GM21619 (cell line): ENCODE results near the gene CSGALNACT2.
"Not testable (repeated sequence)": the region's sequence is repeated elsewhere in the genome, so short reads cannot be mapped to it uniquely, and the experiment has no call there.

ENCODE experiments used
- ATAC-seq: cut with Tn5 transposase; IDR thresholded peaks from one replicate; pipeline ENCODE4 v1.9.1; 2021; ENCODE audit not compliant: unreplicated experiment

Gene CSGALNACT2

DNA sequence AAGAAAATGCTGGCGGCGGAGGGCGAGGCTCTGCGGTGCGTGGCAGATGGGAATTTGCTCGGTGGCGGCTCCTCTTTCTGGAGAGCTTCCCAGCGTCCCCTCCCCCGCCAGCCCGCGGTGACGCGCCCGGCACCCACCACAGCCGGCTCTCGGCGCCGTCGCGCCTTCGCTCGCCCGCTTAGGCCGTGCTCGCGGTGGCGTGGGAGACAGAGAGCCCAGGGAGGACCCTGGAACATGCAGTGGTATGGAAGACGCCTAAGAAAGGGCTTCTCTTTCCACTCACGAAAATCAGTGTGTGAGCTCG, 576 bp upstream of the CSGALNACT2 start:
- ATAC-seq: peak; percentile 17

DNA sequence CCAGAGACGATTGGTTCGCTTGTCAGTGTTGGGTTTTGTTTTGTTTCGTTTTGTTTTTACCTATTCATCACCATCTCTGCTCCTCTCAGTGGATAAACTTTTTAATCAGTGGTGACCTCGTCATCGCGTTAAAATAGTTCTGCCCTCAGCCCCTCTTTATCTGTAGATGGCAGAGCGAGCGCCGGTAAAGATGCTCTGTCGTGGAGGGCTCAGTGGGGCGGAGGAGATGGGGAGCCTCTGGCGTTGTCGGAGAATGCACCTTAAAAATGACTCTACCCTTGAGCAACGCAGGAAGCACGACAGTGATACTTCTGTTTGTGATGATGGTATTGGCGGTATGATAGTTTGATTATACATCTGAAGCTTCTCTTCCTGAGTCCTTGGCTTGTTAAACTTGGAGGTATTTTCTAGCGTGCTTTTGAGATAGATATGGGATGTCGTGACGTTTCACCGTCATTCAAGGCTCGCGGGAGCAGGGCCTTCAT, 554 bp downstream of the CSGALNACT2 start:
- ATAC-seq: peak; percentile 31

DNA sequence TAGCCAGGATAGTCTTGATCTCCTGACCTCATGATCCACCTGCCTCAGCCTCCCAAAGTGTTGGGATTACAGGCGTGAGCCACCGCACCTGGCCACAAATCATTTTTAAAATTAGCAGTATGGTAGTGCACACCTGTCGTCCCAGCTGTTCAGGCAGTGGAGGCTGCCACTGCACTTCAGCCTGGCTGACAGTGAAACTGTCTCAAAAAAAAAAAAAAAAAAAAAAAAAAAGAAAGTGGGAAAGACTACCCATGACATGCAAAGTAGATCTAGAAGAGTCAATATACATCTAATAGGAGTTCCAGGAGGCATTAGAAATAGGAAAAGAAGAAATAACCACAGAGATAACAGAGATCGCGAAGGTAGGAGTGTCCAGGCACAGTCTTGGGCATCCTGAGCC, 3.2 kb downstream of the CSGALNACT2 start:
- no peak for ATAC-seq

DNA sequence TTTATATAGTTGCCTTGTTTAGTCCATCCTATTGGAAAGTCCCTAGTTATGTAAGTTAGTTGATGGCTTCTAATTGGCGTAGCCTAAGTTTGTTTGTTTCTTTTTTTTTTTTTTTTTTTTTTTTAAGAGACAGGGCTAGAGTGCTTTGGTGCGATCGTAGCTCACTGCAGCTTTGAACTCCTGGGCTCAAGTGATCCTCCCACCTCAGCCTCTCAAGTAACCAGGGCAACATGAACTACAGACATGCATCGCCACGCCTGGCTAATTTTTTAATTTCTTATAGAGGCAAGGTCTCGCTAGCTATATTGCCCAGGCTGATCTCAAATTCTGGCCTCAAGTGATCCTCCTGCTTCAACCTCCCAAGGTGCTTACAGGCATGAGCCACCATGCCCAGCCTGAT, 7.1 kb downstream of the CSGALNACT2 start:
- ATAC-seq: no peak

DNA sequence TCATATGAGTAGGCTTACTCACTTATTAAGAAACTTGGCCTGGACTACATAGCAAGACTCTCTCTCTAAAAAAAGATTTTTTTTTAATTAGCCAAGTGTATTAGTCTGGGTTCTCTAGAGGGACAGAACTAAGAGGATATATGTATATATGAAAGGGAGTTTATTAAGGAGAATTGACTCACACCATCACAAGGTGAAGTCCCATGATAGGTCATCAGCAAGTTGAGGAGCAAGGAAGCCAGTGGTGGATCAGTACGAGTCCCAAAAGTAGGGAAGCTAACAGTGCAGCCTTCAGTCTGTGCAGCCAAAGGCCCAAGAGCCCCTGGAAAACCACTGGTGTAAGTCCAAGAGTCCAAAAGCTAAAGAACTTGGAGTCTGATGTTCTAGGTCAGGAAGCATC, 7.7 kb downstream of the CSGALNACT2 start:
- not testable (repeated sequence) for ATAC-seq

DNA sequence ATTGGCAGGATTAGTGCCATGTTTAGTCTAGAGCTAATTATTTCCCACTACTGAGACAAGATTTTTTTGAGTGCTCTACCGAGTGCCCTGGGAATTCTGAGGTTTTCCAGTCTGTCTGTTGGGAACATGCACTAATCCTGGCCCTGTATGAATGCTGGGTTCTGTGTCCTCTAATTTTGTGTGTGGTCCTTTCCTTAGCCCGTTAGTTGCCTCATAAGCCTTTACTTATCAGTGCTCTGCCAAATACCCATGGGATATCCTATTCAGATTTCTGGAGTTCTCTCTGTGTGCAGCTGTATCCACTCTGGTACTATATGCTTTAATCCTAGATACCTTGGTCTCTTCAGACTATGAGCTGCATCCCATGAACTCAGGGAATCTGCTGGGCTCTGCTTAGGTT, 13.1 kb downstream of the CSGALNACT2 start:
- ATAC-seq: no peak

DNA sequence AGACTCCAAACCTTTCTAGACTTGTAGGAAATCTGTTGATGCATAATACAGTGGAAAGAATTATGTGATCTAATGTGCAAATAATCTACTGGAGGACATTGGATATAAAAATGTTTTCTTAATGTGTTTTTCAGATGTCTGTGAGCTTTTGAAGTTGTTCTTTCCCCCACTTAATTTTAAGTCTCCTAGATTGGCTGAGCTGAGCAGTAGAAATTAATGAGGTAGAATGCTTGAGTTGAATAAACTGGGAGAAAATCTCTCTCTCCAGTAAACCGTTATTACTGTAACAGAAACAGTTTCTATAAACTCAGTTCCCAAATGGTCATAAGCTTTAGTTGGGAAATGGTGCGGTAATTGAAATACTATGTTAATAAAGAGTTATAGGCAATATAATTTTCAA, 15.7 kb downstream of the CSGALNACT2 start:
- ATAC-seq: no peak

DNA sequence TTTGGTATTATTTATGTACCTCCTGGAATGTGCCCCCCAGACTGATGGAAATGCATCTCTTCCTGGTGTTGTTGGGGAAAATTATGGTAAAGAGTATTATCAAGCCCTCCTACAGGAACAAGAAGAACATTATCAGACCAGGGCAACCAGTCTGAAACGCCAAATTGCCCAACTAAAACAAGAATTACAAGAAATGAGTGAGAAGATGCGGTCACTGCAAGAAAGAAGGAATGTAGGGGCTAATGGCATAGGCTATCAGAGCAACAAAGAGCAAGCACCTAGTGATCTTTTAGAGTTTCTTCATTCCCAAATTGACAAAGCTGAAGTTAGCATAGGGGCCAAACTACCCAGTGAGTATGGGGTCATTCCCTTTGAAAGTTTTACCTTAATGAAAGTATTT, 17.0 kb downstream of the CSGALNACT2 start:
- no peak for ATAC-seq

DNA sequence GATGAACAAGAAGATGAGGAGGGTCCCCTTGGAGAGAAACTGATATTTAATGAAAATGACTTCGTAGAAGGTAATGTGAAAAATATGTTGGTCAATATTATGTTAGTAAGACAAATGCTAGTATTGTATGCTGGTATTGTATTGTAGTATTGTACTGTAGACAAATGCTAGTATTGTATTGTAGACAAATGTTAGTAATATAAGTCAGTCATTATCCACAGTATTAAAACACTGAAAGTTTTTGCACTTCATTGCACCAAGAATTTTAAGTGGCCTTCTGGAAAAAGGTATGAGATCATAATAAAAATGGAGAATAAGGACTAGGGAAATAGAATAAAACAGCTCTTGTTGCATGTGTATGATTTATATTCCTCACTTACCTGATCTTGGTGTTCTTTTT, 17.5 kb downstream of the CSGALNACT2 start:
- ATAC-seq: no peak

DNA sequence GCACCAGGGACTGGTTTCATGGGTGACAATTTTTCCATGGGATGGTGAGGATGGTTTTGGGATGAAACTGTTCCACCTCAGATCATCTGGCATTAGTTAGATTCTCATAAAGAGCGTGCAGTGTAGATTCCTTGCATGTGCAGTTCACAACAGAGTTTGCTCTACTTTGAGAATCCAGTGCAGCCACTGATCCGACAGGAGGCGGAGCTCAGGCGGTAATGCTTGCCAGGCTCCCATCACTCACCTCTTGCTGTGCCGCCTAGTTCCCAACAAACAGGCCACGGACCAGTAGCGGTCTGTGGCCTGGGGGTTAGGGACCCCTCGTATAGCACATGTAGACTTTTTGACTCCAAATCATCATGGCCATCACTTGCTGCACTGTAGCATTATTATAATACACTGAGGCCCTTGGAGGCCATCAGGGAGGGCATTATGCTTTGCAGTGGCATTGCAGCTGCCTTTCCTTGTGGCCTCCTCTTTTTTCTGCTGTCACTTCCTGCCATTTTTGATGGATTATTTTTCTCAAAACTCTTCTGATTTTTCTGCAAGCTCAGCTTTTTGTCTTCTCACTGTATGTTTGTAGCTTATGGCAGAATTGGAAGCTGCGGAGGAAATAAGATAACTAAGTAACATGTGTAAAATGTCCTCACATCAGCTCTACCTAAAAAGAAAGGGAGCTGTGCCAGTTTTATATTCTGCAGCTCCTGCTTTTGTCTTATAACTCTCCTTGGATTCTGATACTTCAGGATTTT, 18.5 kb downstream of the CSGALNACT2 start:
- no peak for ATAC-seq

DNA sequence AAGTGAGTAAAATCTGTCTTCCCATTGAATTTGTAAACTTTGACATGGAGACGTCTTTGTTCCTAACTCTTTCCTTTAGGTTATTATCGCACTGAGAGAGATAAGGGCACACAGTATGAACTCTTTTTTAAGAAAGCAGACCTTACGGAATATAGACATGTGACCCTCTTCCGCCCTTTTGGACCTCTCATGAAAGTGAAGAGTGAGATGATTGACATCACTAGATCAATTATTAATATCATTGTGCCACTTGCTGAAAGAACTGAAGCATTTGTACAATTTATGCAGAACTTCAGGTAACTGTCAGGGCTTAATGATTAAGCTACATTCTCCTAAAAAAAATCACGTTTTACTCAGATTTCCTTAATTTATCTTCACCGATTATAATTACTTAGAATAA, 20.4 kb downstream of the CSGALNACT2 start:
- no peak for ATAC-seq

DNA sequence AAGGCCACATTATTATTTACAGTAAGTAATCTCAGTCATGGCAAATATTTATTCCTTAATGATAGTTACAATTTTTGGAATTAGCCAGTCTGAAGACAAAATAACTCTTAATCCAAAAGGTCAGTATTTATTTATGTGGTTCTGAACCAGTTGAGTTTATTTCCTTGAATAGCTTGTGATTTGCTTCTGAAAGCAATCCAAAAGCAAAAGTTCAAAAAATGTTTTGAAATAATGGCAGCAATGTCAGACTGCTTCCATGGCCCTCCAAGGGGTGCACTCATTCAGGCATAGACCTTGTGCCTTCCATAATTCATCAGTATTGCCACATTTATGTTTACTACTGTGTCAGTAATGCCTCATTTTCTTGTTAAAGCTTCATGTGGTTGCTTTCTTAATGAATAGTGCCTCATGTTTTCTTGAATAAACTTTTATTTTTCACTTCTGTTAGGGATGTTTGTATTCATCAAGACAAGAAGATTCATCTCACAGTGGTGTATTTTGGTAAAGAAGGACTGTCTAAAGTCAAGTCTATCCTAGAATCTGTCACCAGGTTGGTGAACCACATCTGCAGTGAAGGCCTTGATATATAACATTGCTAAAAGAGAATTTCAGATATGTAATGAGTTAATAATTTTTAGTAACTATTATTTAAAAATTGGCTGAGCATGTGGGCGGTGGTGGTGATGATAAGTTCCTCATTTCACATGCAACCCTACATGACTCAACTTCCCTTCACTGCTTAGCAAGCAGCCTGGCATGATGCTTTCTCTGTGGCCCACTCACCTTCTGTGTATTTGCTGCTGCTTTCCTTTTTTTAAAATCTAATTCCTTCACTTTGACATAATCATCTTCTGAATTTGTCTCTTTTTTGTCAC, 22.0 kb downstream of the CSGALNACT2 start:
- peak; percentile 55 for ATAC-seq

DNA sequence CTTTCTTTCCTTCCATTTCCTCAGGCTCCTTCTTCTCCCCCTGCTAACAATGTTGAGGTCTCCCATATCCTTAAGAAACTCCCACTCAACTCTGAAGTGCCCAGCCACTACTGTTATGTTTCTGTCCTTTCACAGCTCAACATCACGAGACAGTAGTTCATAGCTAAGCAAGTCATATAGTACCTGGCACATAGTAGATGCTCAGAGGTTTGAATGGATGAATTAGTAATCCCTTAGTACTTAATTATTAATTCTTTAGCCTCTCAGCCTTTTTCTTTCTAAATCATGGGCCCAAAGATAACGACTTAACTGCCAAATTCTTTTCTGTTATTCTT, 22.6 kb downstream of the CSGALNACT2 start:
- peak; percentile 89 for ATAC-seq

DNA sequence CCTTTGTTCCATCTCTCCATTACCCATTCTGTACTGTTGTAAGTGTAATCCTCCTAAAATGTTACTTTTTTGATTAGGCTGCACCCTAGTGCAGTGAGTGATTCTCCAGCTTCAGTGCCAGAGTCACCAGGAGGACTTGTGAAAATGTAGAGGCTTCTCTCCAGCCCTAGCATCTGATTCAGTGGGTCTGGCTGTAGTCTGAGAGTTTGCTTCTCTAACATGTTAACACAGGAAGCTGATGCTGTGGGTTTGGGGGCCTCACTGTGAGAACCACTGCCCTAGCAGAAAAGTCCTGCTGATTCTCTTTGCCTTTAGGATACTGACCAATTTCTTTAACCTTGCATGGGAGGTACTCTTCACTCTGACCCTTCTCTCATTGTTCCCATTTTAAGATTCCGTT, 24.4 kb downstream of the CSGALNACT2 start:
- no peak for ATAC-seq

DNA sequence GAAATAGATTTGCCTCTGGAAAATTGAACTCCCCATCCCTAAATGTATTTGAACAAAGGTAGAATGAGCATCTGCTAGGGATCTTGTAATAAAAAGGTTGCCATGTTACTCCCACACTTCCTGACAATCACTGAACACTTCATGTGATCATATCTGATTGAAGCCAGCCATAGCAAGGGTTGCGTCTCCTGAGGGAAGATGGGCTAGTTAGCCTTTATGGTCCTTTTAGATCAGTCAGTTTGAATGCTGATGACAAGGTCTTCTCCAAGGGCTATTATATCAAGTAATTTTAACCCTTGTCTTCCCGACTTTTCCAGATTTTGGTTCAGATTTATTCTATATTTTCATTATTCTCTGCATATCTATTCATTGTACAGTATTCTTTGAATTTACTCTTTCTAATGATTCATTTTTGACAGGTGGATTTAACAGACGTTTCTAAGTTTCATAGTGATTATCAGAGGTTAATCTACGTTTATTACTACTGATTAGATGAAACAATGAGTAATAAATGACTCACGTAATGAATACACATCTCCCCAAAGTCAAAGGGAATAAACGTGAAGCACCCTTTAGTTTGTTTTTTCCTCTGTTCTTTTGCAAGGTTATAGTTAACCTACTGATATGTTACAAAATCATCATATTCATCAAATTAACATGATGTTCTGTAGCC, 28.1 kb downstream of the CSGALNACT2 start:
- no peak for ATAC-seq

DNA sequence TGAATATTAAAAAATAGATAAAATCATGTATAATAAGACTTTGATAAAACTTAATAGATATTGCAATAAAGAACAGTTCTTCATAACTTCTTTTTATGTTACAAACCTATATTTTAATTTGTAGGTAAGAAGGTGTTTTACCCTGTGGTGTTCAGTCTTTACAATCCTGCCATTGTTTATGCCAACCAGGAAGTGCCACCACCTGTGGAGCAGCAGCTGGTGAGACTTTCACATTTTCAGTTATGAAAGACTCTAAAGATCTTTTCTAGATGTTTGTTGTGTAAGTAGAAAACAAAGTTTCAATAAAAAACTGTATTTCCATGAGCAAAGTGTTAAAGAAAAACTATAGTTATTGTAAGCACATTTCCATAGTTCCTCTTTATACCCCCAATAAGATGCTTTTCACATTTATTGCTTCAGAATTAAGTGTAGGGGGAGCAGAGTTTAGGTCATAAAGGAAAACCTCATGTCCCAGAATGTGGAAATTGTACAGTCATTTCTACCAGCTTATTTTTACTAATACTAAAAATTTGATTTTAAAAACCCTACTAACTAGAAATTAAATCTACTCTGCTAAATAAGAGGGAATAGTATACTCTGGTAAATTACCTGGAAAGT, 28.7 kb downstream of the CSGALNACT2 start:
- peak; percentile 65 for ATAC-seq

DNA sequence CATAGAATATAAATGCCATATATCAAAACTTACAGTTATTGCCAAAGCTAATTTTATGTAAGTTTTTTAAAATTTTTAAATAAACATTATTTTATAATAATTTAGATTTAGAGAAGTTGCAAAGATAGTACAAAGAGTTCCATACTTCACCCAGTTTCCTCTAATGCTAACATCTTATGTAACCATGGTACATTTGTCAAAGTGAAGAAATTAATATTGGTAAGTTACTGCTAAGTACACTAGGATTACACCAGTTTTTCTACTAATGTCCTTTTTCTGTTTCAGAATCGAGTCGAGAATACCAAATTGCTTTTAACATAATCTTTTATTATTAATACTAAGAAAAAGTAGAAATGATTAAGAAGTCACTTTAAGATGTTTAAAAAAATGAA, 29.2 kb downstream of the CSGALNACT2 start:
- ATAC-seq: no peak

DNA sequence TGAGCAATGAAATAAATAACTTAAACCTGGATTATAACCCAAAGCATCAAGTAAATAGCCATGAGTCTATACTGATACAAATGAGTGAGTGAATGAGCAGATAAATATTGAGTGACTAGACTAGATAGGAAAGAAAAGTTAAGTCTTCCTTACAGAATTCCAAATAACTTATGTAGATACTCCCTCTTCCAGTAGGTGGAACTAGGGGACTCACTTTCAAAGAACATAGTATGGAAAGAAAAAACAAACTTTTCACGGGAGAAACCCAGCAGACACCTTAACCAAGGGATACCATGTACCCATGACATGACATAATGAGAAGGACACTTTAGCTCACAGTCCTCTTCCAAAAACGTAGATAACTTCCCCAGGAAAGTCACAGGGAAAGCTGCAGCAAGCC, 32.2 kb downstream of the CSGALNACT2 start:
- no peak for ATAC-seq

DNA sequence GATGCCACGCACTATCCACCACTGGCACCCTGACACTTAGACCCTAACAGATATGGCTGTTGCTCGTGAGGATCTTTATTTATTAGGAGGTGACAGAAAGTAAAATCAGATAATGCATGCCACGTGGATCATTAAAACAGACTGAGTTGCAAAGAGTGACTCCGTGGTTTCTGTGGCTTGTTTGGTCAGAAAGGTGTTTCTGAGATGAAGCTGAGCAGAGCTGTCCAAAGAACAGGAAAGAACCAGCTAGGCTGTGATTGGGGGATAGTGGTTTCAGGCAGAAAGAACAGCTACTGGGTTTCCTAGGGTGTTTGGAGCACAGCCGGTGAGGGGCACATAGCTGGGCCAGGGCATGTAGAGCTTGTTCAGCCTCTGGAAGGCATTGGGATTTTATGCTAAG, 34.4 kb downstream of the CSGALNACT2 start:
- no peak for ATAC-seq

DNA sequence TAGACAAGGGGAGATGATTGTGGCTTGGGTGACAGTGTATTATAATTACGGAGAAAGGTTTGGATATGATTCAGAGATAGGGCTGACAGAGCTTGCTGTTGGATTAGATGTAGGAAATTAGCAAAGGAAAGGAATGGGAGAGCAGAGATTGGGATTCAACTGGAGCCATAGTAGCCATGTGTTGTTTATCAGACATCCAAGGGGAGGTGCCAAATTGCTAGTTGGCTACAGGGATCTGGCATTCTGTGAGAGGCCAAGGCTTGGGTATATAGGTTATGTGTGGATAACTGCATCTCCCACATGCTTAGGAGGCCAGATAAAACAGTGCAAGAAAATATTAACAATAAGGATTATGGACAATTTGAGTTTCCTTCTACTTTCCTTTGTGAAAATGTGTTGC, 34.9 kb downstream of the CSGALNACT2 start:
- ATAC-seq: no peak

DNA sequence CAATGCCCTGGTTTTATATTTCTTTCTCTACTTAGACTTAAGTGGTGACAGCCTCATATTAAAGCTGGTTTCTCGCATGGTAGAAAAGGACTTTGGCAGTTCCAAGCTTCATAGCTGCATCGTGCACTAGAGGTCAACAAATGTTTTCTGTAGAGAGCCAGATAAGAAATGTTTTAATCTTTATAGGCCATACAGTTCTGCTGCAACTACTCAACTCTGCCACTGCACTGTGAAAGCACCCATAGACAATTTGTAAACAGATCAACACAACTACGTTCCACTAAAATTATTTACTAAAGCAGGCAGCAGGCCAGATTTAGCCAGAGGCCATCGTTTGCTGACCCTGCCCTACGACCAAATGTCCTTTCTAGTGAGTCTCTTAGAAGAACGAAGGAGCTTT, 36.7 kb downstream of the CSGALNACT2 start:
- ATAC-seq: no peak

DNA sequence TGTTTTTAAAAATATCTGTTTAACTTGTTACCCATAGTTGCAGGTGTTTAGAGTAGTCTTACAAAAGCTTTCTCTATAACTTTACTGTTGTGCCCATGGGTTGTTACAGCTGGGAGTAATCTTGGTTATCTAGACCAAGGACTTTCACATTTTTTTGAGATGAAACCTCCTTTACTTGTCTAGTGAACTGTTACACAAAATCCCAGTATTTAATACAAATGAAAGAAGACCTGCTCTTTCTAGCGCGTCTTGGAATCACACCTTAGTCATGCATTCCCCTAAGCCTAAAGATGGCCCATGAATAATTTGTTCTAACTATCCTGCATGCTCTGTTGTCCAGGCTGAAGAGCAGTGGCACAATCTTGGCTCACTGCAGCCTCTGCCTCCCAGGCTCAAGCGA, 38.0 kb downstream of the CSGALNACT2 start:
- no peak for ATAC-seq
